GM12865 (cell line): ENCODE data around the gene YWHAG.
"Not testable (repeated sequence)": the region's sequence is repeated elsewhere in the genome, so short reads cannot be mapped to it uniquely, and the experiment has no call there.

Experiments
- DNase-seq: peaks from one replicate; pipeline ENCODE4 v3.0.0; 2010; ENCODE audit warnings: low read depth
- H3K4me3 ChIP-seq: 2 replicates; pipeline ENCODE4 v1.5.1; 2011; ENCODE audit warnings: mild to moderate bottlenecking, low read depth, low read length, control low read depth
- CTCF ChIP-seq: IDR thresholded peaks from 2 replicates; pipeline ENCODE4 v1.5.1; 2011; ENCODE audit warnings: low read length, control low read depth, low read depth, inconsistent platforms; ENCODE audit not compliant: insufficient read depth; ENCODE audit errors: missing control alignments

The YWHAG gene

GRCh38 chr7:76291351-76292212, 67.2 kb downstream of the YWHAG start:
- H3K4me3 ChIP-seq: no peak overlapping the region; the same call in 1 of the 2 replicates
- DNase-seq: peak; percentile 85
- peak; percentile 96 for TF ChIP-seq CTCF

- DNase-seq, H3K4me3 ChIP-seq: not testable (repeated sequence)
Measured at GRCh38 chr7:76290847-76291350, 67.9 kb downstream of the YWHAG start.

- TF ChIP-seq CTCF: no peak
- H3K4me3 ChIP-seq: no peak overlapping the region
Measured at GRCh38 chr7:76286842-76287403, 71.9 kb downstream of the YWHAG start.

GRCh38 chr7:76285604-76286374, 73.0 kb downstream of the YWHAG start:
- no peak for TF ChIP-seq CTCF
- no peak for DNase-seq
- H3K4me3 ChIP-seq: no peak overlapping the region

More at GRCh38 chr7:76286842-76287403, 71.9 kb downstream of the YWHAG start:
- DNase-seq: no peak

- H3K4me3 ChIP-seq: no peak overlapping the region
- no peak for TF ChIP-seq CTCF
Measured at GRCh38 chr7:76283254-76284159, 75.3 kb downstream of the YWHAG start.

GRCh38 chr7:76282344-76283253, 76.2 kb downstream of the YWHAG start:
- no peak overlapping the region for H3K4me3 ChIP-seq
- DNase-seq: no peak
- TF ChIP-seq CTCF: no peak

More at GRCh38 chr7:76283254-76284159, 75.3 kb downstream of the YWHAG start:
- no peak for DNase-seq
